Stromal cell of bone marrow (primary cell): Measurements from ENCODE around the gene NAT16.

ENCODE experiments used
- DNase-seq: peaks from one replicate; pipeline ENCODE4 v3.0.0-alpha.2; 2012; ENCODE audit warnings: low read depth

Gene NAT16

GRCh38 chr7:101170617-101171441 lies 9.3 kb downstream of the NAT16 start:
- DNase-seq, result no peak

- DNase-seq, result no peak
These were observed 10.1 kb downstream of the NAT16 start for GRCh38 chr7:101169838-101170551.

GRCh38 chr7:101169110-101169837 lies 10.8 kb downstream of the NAT16 start:
- no peak for DNase-seq

- DNase-seq, result no peak
These were observed 11.6 kb downstream of the NAT16 start for GRCh38 chr7:101168412-101169049.

- DNase-seq, result no peak
These were observed 12.3 kb downstream of the NAT16 start for GRCh38 chr7:101167645-101168411.

GRCh38 chr7:101166909-101167644 lies 13.0 kb downstream of the NAT16 start:
- no peak for DNase-seq

GRCh38 chr7:101166648-101166908 lies 13.5 kb downstream of the NAT16 start:
- no peak for DNase-seq

- DNase-seq, result no peak
These were observed 14.0 kb downstream of the NAT16 start for GRCh38 chr7:101165958-101166647.

GRCh38 chr7:101165075-101165957 lies 14.8 kb downstream of the NAT16 start, which contains the start of gene VGF:
Gene VGF (minus strand): TSS chr7:101165569. CDS start chr7:101164843, 726 bp downstream.
- DNase-seq, result peak; percentile 83

- no peak for DNase-seq
These were observed 15.8 kb downstream of the NAT16 start for GRCh38 chr7:101164071-101164840.

- DNase-seq, result no peak
These were observed 16.6 kb downstream of the NAT16 start for GRCh38 chr7:101163279-101164070.

GRCh38 chr7:101162551-101163278 lies 17.4 kb downstream of the NAT16 start:
- DNase-seq, result no peak

- no peak for DNase-seq
These were observed 18.2 kb downstream of the NAT16 start for GRCh38 chr7:101161692-101162471.

- no peak for DNase-seq
These were observed 19.2 kb downstream of the NAT16 start for GRCh38 chr7:101160910-101161309.

GRCh38 chr7:101159696-101160674 lies 20.1 kb downstream of the NAT16 start:
- no peak for DNase-seq
